SKM-1 (cell line): ENCODE data around the gene MYO7B.
"Not testable (repeated sequence)": the region's sequence is repeated elsewhere in the genome, so short reads cannot be mapped to it uniquely, and the experiment has no call there.

Source experiments
- DNase-seq: peaks from one replicate; lab custom pipeline; 2025; ENCODE audit not compliant: unreplicated experiment; lab: John Stamatoyannopoulos, UW

The MYO7B gene

DNA sequence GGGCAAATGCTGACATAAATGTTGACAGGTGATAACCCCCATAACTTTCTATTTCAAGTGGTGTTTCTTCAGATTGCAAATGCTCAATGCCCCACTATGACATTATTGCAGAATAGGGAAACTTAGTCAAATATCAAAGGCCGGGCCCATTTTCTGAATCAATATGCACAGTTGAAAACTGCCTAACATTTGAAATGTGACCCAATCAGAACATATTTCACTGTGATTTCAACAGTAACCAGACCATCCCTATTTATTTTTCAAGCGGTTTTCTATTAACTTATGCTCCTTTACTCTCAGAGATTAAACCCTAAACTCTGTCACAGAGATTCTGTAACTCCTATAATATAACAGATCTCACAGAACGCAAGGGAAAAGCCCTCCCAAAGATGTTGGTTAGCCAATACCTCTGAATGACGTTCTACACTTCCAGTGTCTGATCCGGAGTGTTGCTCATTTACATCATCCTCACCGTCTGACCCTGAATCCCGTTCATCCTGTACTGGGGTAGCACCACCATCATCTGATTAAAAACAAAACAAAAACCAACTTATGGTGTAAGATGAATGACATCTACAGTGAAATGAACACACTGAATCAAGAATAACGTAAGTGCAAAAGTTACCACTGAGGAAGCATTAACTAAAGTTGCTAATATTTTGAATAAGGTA, 12.1 kb upstream of the MYO7B start:
- no peak for DNase-seq

DNA sequence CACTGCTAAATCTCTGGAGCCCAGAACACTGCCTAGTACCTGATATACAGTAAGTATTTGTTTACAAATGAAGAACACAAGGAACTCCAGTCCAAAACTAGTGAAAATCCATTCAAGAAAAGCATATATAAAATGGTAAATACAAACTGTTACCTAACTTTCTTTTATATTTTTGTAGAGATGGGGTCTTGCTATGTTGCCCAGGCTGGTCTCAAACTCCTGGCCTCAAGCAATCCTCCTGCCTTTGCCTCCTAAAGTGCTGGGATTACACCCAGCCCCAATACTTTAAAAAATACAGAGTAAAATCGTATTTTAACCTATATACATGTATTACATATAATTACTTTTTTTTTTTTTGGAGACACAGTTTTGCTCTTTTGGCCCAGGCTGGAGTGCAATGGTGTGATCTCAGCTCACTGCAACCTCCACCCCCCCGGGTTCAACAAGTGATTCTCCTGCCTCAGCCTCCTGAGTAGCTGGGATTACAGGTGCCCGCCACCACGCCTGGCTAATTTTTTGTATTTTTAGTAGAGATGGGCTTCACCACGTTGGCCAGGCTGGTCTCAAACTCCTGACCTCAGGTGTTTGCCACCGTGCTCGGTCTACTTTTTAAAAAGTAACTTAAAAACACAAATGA, 11.2 kb upstream of the MYO7B start:
- not testable (repeated sequence) for DNase-seq

DNA sequence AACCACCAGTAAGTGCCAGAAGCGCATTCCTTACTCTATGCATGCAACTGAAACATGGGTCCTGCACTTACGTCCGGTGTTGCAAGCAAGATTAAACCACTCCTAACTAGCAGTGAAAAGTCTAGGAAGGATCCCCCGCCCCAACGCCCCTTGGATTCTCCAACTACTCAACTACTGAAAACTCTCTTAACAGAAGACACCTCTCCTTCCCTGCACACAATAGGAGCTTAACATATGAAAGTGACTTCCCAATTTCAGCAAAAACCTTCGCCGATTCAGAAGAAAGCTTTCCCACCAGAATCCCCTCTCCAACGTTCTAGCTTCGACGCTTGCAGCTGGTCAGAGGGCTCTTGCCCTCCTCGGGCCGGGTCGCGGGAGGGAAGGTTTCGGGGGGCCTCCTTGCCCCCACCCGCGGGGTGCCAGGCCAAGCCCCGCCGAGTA, 9.8 kb upstream of the MYO7B start:
- DNase-seq: peak; percentile 43

DNA sequence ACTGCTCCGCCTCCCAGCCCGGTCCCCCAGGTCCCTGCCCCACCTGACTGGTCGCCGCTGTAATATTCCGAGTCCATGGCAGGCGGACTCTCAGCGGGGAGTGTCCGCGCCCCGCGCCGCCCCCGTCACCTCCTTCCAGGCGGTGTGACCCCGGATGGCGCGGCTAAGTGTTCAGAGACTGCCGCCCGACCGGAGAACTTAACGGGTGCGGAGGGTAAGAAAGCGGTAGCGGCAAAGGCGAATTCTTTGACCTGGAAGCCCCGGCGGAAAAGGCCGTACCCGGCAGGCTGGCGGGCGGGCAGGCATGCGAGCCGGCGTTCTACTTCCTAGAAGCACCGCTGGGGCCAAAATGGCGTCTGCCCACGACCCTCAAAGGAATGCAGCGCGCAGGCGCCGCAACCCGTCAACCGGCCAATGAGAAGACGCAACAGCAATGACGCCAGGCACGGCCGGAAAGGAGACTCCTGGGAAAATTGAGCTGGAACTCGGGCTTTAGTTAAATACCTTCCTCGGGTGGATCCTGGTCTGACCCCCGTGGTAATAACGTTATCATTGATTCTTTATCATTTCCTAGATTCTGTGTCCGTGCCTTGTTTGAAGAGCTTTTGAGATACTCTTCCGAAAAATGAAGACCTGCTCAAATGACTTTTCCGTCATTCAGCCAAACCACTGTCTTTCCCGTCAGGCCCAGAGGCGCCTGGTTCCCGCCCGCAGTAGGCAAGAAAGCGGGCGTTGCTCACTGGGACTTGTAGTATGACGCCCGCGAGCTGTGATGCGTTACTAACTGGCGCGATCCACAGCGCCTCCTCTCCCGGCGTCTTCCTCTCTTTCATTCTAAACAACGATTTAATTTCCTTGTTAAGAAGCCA, 9.1 kb upstream of the MYO7B start, which contains the start of gene IWS1:
Gene IWS1 (minus strand): TSS at position 358 of the 869 bp plus-strand sequence. CDS start 281 bp downstream, at position 77.
- DNase-seq: peak; percentile 94

DNA sequence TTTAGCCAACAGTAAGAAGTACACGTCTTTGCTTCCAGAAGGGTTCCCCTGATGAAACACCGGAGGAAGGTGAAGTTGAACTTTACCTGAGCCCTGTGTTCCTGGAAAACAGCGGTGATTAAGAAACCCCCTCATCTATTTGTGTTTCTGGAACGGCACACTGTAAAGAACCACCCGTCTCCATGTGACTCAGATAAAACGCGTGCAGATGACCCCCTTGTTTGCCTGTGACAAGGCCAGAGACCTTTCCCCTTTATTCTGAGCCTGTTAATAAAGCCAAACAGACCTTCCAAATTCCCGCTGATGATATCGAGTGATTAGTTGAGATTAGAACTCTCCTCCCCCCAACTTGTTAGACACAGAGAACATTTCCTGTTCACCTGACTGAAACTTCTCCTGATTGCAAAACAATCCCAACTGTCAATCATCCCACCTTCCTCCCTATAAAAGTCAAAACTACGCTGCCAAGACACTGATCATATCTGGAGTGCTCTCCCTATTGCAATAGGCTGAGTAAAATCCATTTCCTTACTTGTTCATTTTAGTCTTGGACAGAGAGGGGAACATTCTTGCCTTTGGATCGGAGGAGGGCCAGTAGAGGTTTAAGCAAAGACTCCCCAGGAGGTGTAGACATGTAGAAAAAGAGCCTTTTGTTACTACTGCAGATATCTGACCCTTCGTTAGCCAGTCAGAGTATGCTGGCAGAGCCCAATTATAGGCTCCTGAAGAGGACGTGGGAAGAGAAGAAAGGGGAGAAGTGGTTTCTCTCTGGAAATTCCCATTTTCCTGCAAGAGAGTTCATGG, 8.3 kb upstream of the MYO7B start:
- DNase-seq: no peak

DNA sequence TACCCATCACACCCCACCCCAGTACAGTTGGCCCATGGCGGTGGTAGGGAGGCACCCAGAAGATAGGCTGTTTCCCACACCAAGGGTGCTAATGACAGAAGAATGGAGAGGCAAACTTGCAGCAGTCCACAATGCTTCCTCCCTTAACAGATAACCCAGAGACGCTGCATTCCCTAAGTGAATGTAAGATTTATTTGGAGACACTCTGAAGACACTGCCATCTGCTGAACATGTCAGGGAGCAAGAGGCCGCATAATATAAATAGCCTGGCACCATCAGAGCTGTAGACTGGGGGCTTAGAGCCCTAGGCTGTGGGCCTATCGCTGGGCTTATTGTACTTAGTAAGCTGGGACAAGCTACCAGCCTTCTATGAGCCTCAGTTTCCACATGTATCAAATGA, 7.0 kb upstream of the MYO7B start:
- no peak for DNase-seq

DNA sequence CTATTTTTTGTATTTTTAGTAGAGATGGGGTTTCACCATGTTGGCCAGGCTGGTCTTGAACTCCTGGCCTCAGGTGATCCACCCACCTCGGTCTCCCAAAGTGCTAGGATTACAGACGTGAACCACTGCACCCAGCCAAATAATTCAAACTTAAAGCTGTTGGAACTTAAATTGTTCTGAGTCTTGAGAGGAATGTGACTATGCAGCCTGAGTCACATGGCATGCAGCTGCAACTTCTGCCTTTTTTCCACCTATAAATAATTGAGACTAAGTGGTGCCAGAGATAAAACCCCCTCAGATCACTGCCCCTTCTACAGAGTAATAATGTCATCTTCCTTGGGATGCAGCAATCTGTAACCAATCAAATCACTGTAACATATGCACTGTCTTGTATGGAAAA, 6.1 kb upstream of the MYO7B start:
- not testable (repeated sequence) for DNase-seq

DNA sequence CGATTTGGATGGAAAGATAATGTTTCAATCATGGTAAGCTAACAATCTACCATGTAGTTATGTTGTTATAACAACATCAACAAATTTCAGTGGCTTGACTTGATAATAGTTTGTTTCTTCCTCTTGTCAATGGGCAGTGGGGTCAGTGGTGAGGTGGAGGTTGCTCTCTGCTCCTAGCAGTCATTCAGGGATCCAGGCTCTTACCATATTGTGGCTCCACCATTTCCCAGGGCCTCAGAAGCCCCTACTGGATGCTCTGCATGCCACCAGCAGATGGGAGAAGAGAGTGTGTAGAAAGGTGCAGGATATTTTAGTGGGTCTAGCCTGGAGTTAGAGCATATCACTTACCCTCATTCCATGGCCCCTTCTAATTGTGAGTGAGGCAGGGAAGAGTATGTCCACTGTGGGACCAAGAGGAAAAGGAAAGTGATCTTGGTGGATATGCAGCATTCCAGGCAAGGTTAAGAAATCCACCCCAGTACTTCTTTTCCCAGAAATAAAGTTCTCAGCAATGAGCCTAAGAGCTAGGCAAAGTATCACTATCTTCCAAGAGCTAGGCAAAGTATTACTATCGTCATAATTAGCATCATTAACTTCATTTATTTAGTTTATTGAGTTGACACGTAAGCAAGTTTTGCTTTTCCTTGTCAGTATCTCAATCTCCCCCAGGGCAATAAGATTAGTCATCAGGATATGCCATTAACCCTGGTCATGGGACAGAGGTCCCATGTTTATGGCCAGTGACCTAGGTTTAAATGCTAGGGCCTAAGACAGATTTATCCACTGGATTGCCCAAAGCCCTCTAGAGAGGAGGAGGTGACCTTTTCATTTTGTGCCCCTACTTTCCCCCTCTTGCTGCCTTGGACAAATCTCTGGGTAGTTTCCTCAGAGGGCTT, 5.0 kb upstream of the MYO7B start:
- no peak for DNase-seq

DNA sequence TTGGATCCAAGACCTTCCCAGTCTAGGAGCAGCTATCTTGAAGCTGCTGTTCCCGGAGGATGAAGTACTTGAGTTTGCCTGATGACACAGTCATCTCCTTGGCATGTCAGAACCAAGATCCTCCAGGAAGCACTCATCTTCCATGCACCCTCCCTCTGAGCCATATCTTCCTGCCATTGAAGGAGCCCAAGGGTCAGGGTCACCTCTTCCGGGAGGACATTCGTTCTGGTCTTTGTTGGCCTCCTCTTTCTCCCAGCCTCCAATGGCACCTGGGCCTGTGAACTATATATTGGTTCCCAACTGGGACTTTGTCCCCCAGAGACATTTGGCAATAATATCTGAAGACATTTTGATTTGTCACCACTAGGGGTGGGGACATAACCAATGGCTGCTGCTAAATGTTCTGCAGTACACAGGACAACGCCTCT, 4.2 kb upstream of the MYO7B start:
- DNase-seq: no peak

DNA sequence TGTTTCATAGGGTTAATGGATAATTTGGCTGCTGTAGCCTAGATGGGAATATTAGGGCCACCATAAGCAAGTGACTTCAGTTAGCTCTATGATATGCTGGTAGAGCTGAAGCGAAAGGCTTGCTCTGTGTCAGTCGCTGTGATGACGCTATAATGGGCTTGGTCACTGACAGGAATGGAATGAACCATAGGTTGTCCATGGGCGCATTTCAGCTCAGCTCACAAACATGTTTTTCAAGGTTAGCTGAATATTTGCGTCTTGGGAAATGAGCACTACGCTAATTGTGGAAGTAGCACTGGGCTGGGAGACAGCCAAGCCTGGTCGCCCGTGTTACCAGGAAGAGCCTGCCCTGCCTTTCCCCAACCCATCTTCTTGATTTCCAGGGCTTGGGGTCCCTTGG, 3.2 kb upstream of the MYO7B start:
- no peak for DNase-seq

DNA sequence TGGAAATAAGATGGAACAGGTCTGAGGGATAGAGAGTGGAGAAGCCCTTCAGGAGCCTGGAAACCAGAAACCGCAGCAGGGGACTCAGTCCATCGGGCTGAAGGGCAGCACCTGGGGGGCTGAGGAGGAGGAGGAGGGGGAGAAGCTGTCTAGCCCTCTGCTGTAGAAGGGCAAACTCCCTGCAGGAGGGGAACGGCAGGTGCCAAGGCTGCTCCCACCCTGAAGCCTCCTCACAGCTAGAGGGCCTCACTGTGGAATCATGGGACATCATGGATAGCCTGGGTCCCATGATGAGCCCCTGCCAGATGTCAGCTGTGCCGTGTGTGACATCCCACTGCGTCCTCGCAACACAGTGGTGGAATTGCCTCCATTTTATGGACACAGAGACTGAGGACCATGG, 435 bp downstream of the MYO7B start:
- no peak for DNase-seq

DNA sequence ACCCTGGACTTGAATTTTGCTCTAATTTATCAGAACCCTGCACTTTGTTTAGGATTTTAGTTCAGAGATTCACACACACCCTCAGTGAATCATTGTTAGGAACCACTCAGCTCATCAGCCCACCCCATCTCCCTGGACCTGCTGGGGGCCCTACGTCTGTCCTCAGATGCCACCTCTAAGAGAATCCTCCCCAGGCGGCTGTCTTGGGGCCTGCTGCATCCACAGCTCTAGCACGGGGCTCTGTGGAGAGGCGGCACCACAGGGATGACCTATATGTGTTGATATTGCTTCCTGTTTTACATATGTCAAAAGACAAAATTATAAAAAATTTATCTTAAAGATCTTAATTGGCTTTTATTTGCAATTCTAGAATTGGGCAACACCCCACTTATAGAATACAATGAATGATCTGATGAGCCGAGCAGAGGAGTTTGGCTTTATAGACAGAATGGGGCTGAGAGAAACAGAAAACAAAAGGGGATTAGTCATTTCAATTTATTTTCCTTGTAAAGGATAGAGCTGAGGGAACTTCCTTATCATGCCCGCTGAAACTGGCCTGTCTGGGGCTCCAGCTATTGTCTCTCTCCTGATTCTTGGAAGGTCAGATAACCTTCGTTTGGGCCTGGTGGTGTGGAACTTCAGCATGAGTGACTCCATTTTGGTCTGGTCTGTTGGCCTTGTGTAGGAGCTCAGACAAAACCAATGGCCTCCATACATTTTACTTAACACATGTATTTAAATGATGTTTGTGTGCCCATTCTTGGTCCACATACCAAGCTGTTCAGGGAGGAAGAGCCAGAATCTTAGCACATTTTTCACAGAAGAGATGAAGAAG, 1.4 kb downstream of the MYO7B start:
- DNase-seq: no peak

DNA sequence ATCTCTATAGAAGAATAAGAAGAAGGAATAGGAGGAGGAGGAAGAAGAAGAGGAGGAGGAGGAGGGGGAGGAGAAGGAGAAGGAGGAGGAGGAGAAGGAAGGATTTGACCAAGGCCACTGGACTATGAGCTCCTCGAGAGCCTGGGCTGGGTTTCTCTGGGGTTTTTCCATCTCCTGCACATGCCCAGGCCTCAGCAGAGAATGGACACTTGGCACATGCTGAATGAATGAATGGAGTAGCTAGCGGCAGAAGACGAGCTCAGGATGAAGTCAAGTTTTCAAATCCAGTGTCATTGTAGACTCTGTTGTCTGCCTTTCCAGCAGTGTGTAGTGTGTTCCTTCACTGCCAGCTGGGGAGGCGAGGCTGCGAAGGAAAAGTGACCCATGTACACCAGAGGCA, 2.2 kb downstream of the MYO7B start:
- DNase-seq: no peak

DNA sequence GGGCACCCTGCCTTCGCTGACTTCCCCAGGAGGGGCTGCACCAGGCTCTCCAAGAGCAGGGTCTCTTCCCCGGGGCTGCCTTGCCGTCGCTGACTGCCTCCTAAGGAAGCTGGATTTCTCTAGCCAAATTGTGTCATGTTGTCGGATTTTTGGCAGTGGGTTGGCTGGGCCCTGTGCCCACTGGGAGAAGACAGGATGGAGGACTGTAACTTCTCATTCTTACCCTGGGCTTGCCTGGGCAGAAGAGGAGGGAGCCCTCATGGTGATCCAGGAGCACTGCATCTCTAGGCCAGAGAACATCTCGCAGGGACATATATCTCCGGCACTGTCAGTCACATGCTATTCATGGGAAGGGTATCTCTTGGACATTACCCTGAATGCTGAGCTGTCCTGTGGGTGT, 6.3 kb downstream of the MYO7B start:
- no peak for DNase-seq

DNA sequence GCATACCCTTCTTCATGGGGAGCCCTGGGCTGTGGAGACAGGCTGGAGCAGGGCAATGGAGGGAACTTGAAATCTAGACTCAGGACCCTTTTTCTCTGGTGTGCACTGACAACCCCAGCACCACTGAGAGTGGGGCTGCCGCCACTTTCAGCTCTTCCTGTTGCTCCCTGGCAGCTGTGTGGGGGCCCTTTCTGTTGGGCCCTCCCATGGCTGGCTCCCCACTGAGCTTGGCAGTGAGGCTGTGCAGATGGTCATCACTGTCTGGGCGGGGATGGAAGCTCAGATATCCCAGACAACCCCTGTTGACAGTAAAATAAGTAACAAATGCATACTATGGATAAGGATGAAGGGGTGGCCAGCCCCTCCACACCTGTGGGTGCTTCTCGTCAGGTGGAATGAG, 6.7 kb downstream of the MYO7B start:
- no peak for DNase-seq

DNA sequence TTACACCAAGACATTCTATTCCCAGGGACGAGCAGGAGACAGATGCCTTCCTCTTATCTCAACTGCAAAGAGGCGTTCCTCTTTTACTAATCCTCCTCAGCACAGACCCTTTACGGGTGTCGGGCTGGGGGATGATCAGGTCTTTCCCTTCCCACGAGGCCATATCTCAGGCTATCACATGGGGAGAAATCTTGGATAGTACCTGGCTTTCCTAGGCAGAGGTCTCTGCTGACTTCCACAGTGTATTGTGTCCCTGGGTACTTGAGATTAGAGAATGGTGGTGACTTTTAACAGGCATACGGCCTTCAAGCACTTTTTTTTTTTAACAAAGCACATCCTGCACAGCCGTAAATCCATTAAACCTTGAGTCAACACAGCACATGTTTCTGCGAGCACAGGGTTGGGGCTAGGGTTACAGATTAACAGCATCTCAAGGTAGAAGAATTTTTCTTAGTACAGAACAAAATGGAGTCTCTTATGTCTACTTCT, 7.6 kb downstream of the MYO7B start:
- DNase-seq: not testable (repeated sequence)

DNA sequence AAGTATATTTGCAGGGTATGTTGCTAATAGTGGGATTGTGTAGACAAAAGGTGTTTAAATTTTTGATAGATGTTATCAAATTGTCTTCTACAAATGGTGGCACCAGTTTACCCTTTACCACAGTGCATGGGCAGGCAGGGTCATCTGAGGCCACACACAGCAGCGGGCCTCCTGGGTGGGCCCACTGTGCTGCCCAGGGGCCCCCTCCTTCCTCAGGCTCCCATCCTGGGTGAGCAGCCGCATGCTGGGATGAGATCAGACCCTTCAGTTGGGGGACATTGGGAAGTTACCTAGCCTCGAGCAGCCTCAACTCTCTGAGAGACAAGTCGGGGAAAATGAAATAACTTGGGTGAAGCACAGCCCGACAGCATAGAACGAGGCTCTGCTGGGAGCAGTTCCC, 9.7 kb downstream of the MYO7B start:
- DNase-seq: no peak

DNA sequence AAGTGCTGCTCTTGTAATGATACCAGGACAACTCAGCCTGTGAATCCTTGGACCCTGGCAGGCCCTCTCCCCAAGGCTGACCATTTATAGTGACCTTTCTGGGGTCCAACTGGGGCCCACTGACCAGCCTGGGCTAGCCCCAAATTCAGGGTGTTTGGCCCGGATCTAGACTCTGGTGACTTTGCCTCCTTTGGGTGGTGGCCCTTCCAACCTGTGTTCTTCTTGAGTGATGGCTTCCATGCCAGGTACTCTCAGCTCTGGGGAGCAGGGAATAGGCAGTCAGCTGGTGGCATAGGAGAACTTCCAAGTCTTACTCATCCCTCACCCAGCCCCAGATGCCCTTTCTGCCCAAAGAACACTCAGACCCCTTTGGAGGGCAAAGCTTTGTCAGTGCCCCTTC, 10.3 kb downstream of the MYO7B start:
- DNase-seq: no peak

DNA sequence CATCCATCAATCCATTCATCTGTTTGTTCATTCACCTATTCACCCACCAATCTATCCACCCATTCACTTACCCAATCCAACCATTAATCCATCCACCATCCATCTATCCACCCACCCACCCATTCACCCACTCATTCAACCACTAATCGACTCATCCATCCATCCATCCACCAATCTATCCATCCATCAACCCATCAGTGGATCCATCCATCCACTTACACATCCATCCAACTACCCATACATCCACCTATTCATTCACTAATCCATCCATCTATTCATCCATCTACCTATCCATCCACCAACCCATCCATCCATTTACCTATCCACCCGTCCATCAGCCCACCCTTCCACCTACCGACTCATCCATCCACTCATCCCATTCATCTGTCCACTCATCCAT, 11.3 kb downstream of the MYO7B start:
- no peak for DNase-seq
